ENCODE measurements around the gene CNTN5.

CNTN5 gene

GRCh38 chr11:99418927-99419720, 398.4 kb downstream of the CNTN5 start:
- peak; percentile 2 for DNase-seq

GRCh38 chr11:99419991-99420390, 399.2 kb downstream of the CNTN5 start:
- peak; percentile 8 for DNase-seq

- peak; percentile 7 for DNase-seq
Measured at GRCh38 chr11:99422581-99423427, 402.1 kb downstream of the CNTN5 start.

DNA sequence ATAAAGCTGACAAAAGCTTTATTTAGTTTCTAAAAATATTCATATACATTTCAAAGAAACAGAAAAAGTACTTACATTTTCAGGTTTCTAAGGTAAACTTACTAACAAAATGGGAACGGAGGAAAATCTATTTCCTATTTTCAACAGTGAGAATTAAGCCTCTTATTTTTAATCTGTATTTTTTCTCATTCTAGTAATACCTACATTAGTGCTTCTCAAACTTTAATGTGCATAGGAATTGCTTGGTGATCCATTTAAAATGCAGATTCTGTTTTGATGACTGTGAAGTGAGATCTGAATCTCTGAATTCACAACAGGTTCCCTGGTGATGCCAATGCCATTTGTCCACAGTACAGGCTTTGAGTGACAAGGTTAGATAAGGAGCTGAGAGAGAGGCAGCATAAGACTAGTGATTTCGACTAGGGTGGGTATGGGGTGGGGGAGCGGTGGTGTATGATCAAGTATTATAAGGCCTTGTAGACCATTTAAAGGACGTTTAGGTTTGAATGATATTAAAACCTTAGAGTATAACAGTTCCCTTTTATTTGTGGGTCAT, 402.8 kb downstream of the CNTN5 start:
- no peak for DNase-seq

DNA sequence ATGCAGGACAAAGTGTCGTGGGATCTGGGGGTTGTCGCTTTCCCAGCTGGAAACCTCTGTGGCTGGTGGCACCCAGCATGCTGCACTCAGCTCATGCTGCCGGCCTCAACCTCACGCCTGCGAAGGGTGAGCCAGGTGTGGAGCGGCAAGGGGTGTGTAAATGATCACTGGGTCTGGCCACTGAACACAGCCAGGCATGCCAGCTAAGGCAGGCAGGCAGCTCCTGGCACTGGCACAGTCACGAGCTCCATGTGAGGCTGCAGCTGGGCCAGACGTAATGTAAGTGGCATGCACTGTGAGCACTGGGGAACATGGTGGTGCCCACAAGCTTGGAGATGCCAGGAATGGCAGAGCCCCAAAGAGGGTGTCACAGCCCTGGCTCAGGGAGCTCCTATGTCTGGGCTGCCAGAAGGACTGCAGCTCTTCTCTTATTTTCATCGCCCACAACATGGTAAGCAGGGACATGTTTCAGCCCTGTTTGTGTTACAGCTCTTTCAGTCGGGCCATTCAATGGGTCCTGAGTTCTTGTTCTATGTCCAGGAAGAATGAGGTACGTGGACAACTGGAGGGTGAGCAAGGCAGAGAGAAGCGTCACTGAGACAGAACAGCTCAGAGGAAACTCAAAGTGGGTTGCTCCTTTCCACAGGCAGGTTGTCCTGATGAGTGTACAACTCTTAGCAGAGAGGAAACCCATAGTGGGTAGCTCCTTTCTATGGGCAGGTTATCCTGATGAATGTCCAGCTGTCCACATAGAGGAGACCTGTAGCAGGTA, 403.8 kb downstream of the CNTN5 start:
- no peak for DNase-seq

GRCh38 chr11:99425596-99425995, 404.8 kb downstream of the CNTN5 start:
- DNase-seq: no peak

DNA sequence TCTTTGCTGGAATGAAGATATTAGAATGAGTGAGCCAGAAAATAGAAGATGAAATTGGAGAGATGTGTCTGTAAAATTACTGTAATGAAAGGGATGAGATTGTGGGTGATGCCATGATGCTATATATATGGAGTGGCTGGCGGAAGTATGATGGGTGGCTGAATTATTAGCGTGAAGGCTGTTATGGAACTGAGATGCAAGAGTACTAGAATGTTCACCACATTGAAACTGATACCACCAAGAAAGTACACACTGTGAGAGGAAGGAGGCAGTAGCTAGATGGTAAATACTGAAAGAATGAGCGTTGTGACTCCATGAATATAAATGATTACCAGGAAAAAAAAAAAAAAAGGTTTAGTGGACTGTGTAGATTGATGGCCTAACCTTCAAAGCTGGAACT, 411.9 kb downstream of the CNTN5 start:
- DNase-seq: no peak

DNA sequence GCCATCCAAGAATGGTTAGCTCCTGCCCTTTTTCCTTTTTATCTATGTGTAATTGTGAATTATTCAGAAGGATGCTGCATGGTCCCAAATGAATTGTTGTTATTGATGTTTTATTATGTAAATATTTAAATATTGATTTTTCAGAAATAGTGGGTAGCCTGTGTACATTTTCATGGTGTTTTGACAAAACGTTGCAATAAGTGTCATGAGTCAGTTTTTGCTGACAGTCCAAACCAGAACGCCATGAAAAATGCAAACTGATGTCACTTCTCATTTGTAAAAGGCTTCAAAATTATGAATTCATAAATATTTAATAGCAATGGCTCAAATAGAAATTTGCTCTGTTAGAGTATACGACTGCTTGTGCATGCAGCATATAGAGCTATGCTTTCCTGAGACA, 422.5 kb downstream of the CNTN5 start:
- no peak for DNase-seq

- no peak for DNase-seq
Measured at GRCh38 chr11:99446400-99446799, 425.7 kb downstream of the CNTN5 start.

DNA sequence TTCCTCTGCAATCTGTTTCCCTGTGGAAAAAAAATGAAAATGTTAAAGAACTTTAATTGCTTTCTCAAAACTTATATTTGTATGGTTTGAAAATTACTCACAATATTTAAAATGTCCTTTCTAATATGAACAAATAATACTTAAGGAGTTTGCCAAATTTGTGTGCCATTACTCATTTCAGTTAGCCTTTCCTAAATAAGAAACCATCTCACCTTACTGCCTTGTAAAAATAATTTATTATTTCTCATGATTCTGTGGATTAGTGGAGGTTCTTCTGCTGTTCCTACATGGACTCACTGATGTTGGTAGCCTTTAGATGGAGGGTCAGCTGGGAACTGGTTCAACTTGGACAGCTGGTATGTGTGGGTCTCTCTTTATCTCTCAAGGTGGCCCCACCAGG, 428.6 kb downstream of the CNTN5 start:
- no peak for DNase-seq

DNA sequence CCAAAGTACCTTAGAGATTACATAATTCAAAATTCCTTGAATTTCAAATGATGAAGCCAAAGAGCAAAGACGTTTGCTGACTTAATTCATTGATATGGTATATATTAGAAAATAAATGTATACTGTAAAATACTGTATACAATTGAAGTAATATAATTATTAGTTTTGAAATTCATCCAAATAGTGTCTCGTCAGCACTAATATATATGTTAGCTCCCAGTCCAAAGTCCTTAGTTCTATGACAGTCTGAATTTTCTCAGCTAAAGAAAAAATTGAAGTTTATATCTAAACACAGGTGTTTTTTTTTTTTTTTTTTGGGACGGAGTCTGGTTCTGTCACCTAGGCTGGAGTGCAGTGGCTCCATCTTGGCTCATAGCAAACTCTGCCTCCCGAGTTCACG, 431.3 kb downstream of the CNTN5 start:
- DNase-seq: no peak

GRCh38 chr11:99461913-99462312, 441.2 kb downstream of the CNTN5 start:
- DNase-seq: no peak

GRCh38 chr11:99464985-99465384, 444.2 kb downstream of the CNTN5 start:
- DNase-seq: no peak

GRCh38 chr11:99489581-99489980, 468.8 kb downstream of the CNTN5 start:
- DNase-seq: no peak

- DNase-seq: no peak
Measured at GRCh38 chr11:99494065-99494464, 473.3 kb downstream of the CNTN5 start.

DNA sequence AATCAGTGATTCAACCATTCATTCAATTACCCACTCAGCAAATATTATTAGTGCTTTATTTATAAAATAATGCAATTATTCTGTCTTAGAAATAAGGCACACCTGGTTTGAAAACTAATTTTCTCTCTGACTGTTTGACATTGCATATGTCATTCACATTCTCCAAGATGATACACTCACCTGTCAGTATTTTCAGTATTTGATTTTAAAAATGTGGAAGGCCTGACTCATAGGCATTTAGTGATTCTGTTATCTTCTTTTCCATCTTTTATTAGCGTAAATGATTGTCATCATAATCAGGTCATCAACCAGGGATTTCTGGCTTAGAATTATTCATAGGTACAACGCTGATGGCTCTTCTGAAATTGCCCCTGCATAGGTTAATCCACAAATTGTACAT, 480.9 kb downstream of the CNTN5 start:
- DNase-seq: no peak

- peak; percentile 59 for DNase-seq
Measured at GRCh38 chr11:99505316-99505715, 484.6 kb downstream of the CNTN5 start.

GRCh38 chr11:99505831-99506230, 485.1 kb downstream of the CNTN5 start:
- DNase-seq: no peak

GRCh38 chr11:99509863-99510262, 489.1 kb downstream of the CNTN5 start:
- DNase-seq: no peak

GRCh38 chr11:99513368-99513767, 492.6 kb downstream of the CNTN5 start:
- no peak for DNase-seq

GRCh38 chr11:99519095-99519494, 498.3 kb downstream of the CNTN5 start:
- DNase-seq: no peak

DNA sequence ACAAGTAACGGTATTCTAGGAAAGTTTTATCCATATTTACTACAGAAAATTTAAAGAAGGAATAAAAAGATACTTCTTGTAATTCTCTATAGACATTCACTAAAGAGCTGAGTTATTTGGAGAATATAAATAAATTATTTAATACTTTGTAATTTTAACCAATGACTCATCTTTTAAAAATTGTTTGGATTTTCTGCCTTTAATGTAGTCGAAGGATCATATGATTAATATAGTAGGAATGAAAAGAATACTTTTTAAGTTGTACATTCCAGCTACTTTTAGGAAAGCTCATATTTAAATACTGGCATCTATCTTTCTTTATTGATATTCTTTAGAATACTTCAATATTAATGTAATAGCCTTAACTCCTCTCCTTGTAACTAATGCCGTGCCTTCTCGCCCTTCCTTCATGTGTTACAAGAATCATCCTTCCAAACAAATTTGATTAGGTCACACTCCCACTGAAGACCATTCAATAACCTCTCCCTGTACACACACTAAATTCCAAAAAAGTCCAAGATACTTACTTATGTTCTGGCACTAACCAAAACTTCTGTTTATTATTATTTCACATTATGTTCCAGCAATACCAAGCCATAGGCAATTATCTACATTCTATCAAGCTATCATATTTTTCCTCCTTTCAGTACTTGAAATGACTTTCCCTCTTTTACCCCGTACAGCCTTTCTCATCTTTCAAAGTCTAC, 501.9 kb downstream of the CNTN5 start:
- peak; percentile 25 for DNase-seq
